Esophagus muscularis mucosa (tissue), 3 donors: ENCODE results near the gene SMIM34.
"Not testable (repeated sequence)": the region's sequence is repeated elsewhere in the genome, so short reads cannot be mapped to it uniquely, and the experiment has no call there.

ENCODE experiments used
- CTCF ChIP-seq, 3 experiments: fragments of 200-600 bp in 2 of 3; fragments of 450-650 bp in 1 of 3; sonication (generic) in 2 of 3; IDR thresholded peaks; one replicate each; pipeline ENCODE4 v1.5.1; 2017 to 2019; ENCODE audit warnings: antibody characterized with exemption in 3 of 3, mild to moderate bottlenecking in 2 of 3, moderate library complexity in 1 of 3
- POLR2A ChIP-seq: fragments of 450-650 bp; IDR thresholded peaks from one replicate; pipeline ENCODE4 v1.6.1; 2017; ENCODE audit warnings: antibody characterized with exemption, moderate library complexity, mild to moderate bottlenecking, low read depth
- POLR2AphosphoS5 ChIP-seq, 2 donors: sonication (generic); formaldehyde crosslinking; IDR thresholded peaks; one replicate each; pipeline ENCODE4 v1.6.1; 2017; ENCODE audit warnings: antibody characterized with exemption in 2 of 2

DNA sequence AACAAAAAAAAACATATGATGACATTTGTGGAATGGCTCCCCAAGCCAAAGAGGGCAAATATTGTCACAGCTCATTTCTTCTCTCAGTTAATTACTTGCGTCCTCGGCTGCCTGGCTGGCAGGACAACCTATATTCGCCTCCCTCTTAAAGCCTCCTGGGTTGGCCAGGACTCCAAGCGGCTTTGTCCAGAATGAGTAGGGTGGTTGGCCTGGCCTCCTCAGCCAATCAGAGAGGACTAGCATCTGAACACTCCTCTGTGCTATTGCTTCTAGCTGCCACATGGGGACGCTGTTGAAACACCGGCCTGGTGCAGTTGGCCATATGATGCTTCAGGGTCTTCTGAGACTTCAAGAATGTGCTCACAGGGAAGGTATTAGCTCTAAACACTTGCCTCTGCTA, 4.7 kb upstream of the SMIM34 start:
- TF ChIP-seq POLR2A; CTCF (IDR thresholded peaks at IDR 0.05); POLR2AphosphoS5 (IDR thresholded peaks at IDR 0.05): not testable (repeated sequence)
